CD14-positive monocyte (primary cell): Measurements from ENCODE around the gene PDP2. TPM values are rescaled to one million over a fixed set of nuclear protein-coding genes. Genes with fewer than 3 reads are reported as not detected.
A peak's percentile ranks its signal among the peaks of the same experiment; 100 is the strongest.

ENCODE experiments used
- DNase-seq, 3 donors: peaks; one replicate each; pipeline ENCODE4 v3.0.0-alpha.2; 2011 to 2022
- H2AFZ ChIP-seq: 2 replicates; pipeline ENCODE4 v1.6.0; 2012; ENCODE audit warnings: mild to moderate bottlenecking, low read depth, low read length, inconsistent platforms; ENCODE audit not compliant: insufficient read depth, poor library complexity, severe bottlenecking
- H3K27ac ChIP-seq, 2 donors: 1 replicate in 1 of 2; 2 replicates in 1 of 2; pipeline ENCODE4 v1.5.1; 2012 to 2013; ENCODE audit warnings: low read length in 2 of 2, control low read depth in 1 of 2, inconsistent platforms in 1 of 2, low read depth in 1 of 2, mild to moderate bottlenecking in 1 of 2
- H3K27me3 ChIP-seq, 2 donors: one replicate each; pipeline versions ENCODE4 v1.6.0 to v1.6.1; 2011 to 2013; ENCODE audit warnings: low read length in 2 of 2; ENCODE audit not compliant: control insufficient read depth in 2 of 2, insufficient read depth in 2 of 2
- H3K36me3 ChIP-seq, 2 donors: replicated peaks in 1 of 2; 1 replicate in 1 of 2; 2 replicates in 1 of 2; pipeline versions ENCODE4 v1.5.1 to v1.6.1; 2012 to 2013; ENCODE audit warnings: low read length in 2 of 2, control low read depth in 1 of 2, inconsistent platforms in 1 of 2, mild to moderate bottlenecking in 1 of 2; ENCODE audit not compliant: insufficient read depth in 2 of 2, control insufficient read depth in 1 of 2
- H3K4me1 ChIP-seq, 2 donors: 1 replicate in 1 of 2; 2 replicates in 1 of 2; pipeline versions ENCODE4 v1.5.1 to v1.6.1; 2012 to 2013; ENCODE audit warnings: low read length in 2 of 2, control low read depth in 1 of 2, inconsistent platforms in 1 of 2, mild to moderate bottlenecking in 1 of 2, moderate library complexity in 1 of 2; ENCODE audit not compliant: insufficient read depth in 2 of 2, control insufficient read depth in 1 of 2
- H3K4me2 ChIP-seq: replicated peaks from 2 replicates; pipeline ENCODE3; 2012; ENCODE audit warnings: low read length, moderate library complexity, mild to moderate bottlenecking; ENCODE audit not compliant: poor library complexity, severe bottlenecking; ENCODE audit errors: extremely low read depth
- H3K4me3 ChIP-seq, 3 experiments: fragments of 200-600 bp in 1 of 3; sonication (generic) in 1 of 3; replicated peaks in 1 of 3; 1 replicate in 2 of 3; 2 replicates in 1 of 3; pipeline ENCODE4 v1.5.1; 2011 to 2013; ENCODE audit warnings: low read length in 3 of 3, mild to moderate bottlenecking in 3 of 3, control low read depth in 2 of 3, low read depth in 2 of 3, inconsistent platforms in 1 of 3, moderate library complexity in 1 of 3
- H3K79me2 ChIP-seq: 2 replicates; pipeline ENCODE4 v1.6.0; 2012; ENCODE audit warnings: mild to moderate bottlenecking, control low read depth, inconsistent platforms, low read length, moderate library complexity; ENCODE audit not compliant: insufficient read depth
- H3K9ac ChIP-seq: 2 replicates; pipeline ENCODE4 v1.6.0; 2017; ENCODE audit warnings: low read length, mild to moderate bottlenecking; ENCODE audit not compliant: insufficient read depth, poor library complexity, severe bottlenecking
- H3K9me3 ChIP-seq, 2 donors: replicated peaks in 1 of 2; 1 replicate in 1 of 2; 2 replicates in 1 of 2; pipeline versions ENCODE4 v1.5.1 to v1.6.1; 2012 to 2013; ENCODE audit warnings: low read length in 2 of 2, control low read depth in 1 of 2; ENCODE audit not compliant: control insufficient read depth in 1 of 2, insufficient read depth in 1 of 2
- H4K20me1 ChIP-seq: 2 replicates; pipeline ENCODE4 v1.6.0; 2012; ENCODE audit warnings: mild to moderate bottlenecking, low read length, control low read depth, moderate library complexity; ENCODE audit not compliant: insufficient read depth
- H3K27ac Mint-ChIP-seq, 7 donors: one replicate each; pipeline ENCODE4 v1.8.0; 2020; ENCODE audit warnings: mild to moderate bottlenecking in 7 of 7, mixed read lengths in 7 of 7, moderate library complexity in 6 of 7, inconsistent platforms in 2 of 7
- H3K27me3 Mint-ChIP-seq, 3 donors: one replicate each; pipeline ENCODE4 v1.8.0; 2021 to 2022; ENCODE audit warnings: low read depth in 3 of 3, mild to moderate bottlenecking in 3 of 3, mixed read lengths in 3 of 3, moderate library complexity in 3 of 3, inconsistent platforms in 1 of 3
- H3K36me3 Mint-ChIP-seq, 2 donors: one replicate each; pipeline ENCODE4 v1.8.0; 2020; ENCODE audit warnings: mixed read lengths in 2 of 2, inconsistent platforms in 1 of 2, mild to moderate bottlenecking in 1 of 2
- H3K4me1 Mint-ChIP-seq: one replicate; pipeline ENCODE4 v1.8.0; 2020; ENCODE audit warnings: mild to moderate bottlenecking, mixed read lengths
- H3K4me3 Mint-ChIP-seq, 2 donors: one replicate each; pipeline ENCODE4 v1.8.0; 2020; ENCODE audit warnings: mild to moderate bottlenecking in 2 of 2, mixed read lengths in 2 of 2, moderate library complexity in 1 of 2
- H3K9me3 Mint-ChIP-seq, 7 donors: one replicate each; pipeline ENCODE4 v1.8.0; 2020 to 2022; ENCODE audit warnings: mixed read lengths in 7 of 7, mild to moderate bottlenecking in 6 of 7, moderate library complexity in 6 of 7, inconsistent platforms in 2 of 7
- WGBS: methylation state at CpG from one replicate; pipeline ENCODE4 v1.1.5; 2013; ENCODE audit warnings: missing lambda C conversion rate; ENCODE audit not compliant: insufficient coverage; 5-methylcytosine and 5-hydroxymethylcytosine counted together
- intact Hi-C, 2 donors: fragments of 100-400 bp; cut with micrococcal nuclease; formaldehyde crosslinking; loops; one replicate each; pipeline versions ENCODE4 v1.15.0 to v1.15.1; 2023
- polyA plus RNA-seq, 3 donors: library from polyadenylated mRNA; depleted of rRNA in 1 of 3; unstranded in 2 of 3; stranded (reverse) in 1 of 3; fragments of 300-500 nt in 2 of 3; fragments of >200 nt in 1 of 3; fragmentation: Illumina TruSeq in 2 of 3; gene quantifications; 1 replicate in 2 of 3; 2 replicates in 1 of 3; pipeline ENCODE4 v1.2.3, GENCODE V29; 2012 to 2021
- TF ChIP-seq, protein P1 (sequence below): fragments of 200-600 bp; IDR thresholded peaks from one replicate; pipeline ENCODE4 v1.8.0; 2022; ENCODE audit warnings: antibody characterized with exemption, mild to moderate bottlenecking

PDP2 gene
- polyA plus RNA-seq, 3 donors, result 1.1 TPM; not detected in 2

DNA sequence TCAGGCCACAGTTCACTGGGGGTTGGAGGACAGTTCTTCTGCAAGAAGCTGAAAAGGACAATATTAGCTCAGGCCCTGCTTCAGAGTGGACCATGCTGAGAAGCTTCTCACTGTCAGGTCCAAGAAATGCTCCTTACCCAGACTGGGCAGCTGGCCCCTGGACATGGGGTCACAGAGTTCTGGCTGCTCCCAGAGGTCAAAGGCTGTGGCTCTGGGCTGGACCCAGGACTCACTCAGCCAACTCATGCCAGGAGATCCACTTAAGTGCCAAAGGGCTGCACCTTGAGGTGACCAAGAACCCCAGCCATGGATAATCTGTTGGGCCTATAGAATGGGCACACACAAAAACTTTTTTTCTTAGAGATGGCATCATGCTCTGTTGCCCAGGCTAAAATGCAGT, 59.1 kb downstream of the PDP2 start:
- H3K4me2 ChIP-seq, result no peak overlapping the region
- no peak overlapping the region for H2AFZ ChIP-seq
- TF ChIP-seq, protein P1, sequence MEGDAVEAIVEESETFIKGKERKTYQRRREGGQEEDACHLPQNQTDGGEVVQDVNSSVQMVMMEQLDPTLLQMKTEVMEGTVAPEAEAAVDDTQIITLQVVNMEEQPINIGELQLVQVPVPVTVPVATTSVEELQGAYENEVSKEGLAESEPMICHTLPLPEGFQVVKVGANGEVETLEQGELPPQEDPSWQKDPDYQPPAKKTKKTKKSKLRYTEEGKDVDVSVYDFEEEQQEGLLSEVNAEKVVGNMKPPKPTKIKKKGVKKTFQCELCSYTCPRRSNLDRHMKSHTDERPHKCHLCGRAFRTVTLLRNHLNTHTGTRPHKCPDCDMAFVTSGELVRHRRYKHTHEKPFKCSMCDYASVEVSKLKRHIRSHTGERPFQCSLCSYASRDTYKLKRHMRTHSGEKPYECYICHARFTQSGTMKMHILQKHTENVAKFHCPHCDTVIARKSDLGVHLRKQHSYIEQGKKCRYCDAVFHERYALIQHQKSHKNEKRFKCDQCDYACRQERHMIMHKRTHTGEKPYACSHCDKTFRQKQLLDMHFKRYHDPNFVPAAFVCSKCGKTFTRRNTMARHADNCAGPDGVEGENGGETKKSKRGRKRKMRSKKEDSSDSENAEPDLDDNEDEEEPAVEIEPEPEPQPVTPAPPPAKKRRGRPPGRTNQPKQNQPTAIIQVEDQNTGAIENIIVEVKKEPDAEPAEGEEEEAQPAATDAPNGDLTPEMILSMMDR, result no peak
- H3K9me3 ChIP-seq, result no peaks in the 10 kb centered on the region
- Mint-ChIP-seq H3K27me3 (peaks cover 0 to 2% (median 0%) of the 10 kb centered on the region in 3 donors), H3K9me3 (peaks cover 0 to 2% (median 0%) of the 10 kb centered on the region in 7 donors), H3K4me1 (peaks cover 29% of the 10 kb centered on the region), H3K36me3 (peaks cover 67 to 76% of the 10 kb centered on the region in 2 donors), H3K27ac (no peak overlapping the region), H3K4me3 (no peak overlapping the region)
- H3K79me2 ChIP-seq, result peaks cover 37% of the 10 kb centered on the region
- peaks cover 65 to 71% of the 10 kb centered on the region in 2 donors for H3K36me3 ChIP-seq
- peaks cover 16 to 21% of the 10 kb centered on the region in 2 donors for H3K4me1 ChIP-seq
- intact Hi-C loops, result no loop called here
- peaks cover 76% of the 10 kb centered on the region for H4K20me1 ChIP-seq
- H3K4me3 ChIP-seq, result no peak overlapping the region
- no peak for DNase-seq
- H3K27ac ChIP-seq, result peak overlapping the region in 1 of 2 donors; percentile 5
- H3K9ac ChIP-seq, result no peak overlapping the region
- no peaks in the 10 kb centered on the region for H3K27me3 ChIP-seq

DNA sequence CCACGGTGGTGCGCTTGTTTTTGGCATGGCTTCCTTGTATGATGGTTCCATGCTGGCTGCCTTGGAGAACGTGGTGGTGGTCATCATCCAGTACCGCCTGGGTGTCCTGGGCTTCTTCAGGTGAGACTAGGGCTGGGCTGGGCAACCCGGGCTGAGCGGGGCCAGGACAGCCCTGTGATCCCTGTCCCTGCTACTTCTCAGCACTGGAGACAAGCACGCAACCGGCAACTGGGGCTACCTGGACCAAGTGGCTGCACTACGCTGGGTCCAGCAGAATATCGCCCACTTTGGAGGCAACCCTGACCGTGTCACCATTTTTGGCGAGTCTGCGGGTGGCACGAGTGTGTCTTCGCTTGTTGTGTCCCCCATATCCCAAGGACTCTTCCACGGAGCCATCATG, 59.9 kb downstream of the PDP2 start:
- H3K4me2 ChIP-seq, result no peak overlapping the region
- DNase-seq, result no peak
- Mint-ChIP-seq H3K36me3 (peaks cover 67 to 76% of the 10 kb centered on the region in 2 donors), H3K4me3 (no peak overlapping the region), H3K4me1 (peaks cover 26% of the 10 kb centered on the region), H3K27me3 (peaks cover 0 to 2% (median 0%) of the 10 kb centered on the region in 3 donors), H3K9me3 (peaks cover 0 to 2% (median 0%) of the 10 kb centered on the region in 7 donors), H3K27ac (peak overlapping the region in 1 of 7 donors; percentile 8)
- H3K36me3 ChIP-seq, result peaks cover 65 to 71% of the 10 kb centered on the region in 2 donors
- no peak overlapping the region for H3K4me3 ChIP-seq
- H4K20me1 ChIP-seq, result peaks cover 73% of the 10 kb centered on the region
- no peak overlapping the region for H2AFZ ChIP-seq
- WGBS, result 98% methylated on average over 16 of the region's 16 CpGs
- TF ChIP-seq, protein P1, result no peak
- H3K9me3 ChIP-seq, result no peaks in the 10 kb centered on the region
- H3K27me3 ChIP-seq, result no peaks in the 10 kb centered on the region
- no peak overlapping the region for H3K9ac ChIP-seq
- no peak overlapping the region for H3K27ac ChIP-seq
- intact Hi-C loops, result no loop called here
- peaks cover 28% of the 10 kb centered on the region for H3K79me2 ChIP-seq
- peaks cover 14 to 17% of the 10 kb centered on the region in 2 donors for H3K4me1 ChIP-seq

Other genes starting within 250 kb of the PDP2 start
- 10 to 100 TPM in 1 of 3 donors, under 1 TPM in 2; 0.41 to 21.2 (median 0.45) TPM for gene CMTM4, start 183.8 kb upstream of the PDP2 start, polyA plus RNA-seq
- 100 to 1,000 TPM in 1 of 3 donors, 10 to 100 TPM in 2; 14.9 to 125 (median 23.9) TPM for gene DYNC1LI2, start 128.9 kb upstream of the PDP2 start, polyA plus RNA-seq
- gene TERB1, start 78.9 kb upstream of the PDP2 start, polyA plus RNA-seq, result not detected
- 10 to 100 TPM; 10.8 to 18.6 (median 16.8) TPM for gene NAE1, start 49.5 kb upstream of the PDP2 start, polyA plus RNA-seq
- gene CA7, start 36.1 kb upstream of the PDP2 start, polyA plus RNA-seq, result not detected
- not detected for gene CDH16, start 38.4 kb downstream of the PDP2 start, polyA plus RNA-seq
- gene RRAD, start 45.0 kb downstream of the PDP2 start, polyA plus RNA-seq, result 1 to 10 TPM in 1 of 3 donors, under 1 TPM in 2; 0.42 to 1.9 (median 0.55) TPM
- gene CIAO2B, start 53.9 kb downstream of the PDP2 start, polyA plus RNA-seq, result 100 to 1,000 TPM; 121 to 140 (median 132) TPM
- 10 to 100 TPM; 14.0 to 29.0 (median 23.2) TPM for gene CES2, start 55.0 kb downstream of the PDP2 start, polyA plus RNA-seq
- gene CES3, start 80.8 kb downstream of the PDP2 start, polyA plus RNA-seq, result under 1 TPM in 1 of 3 donors, not detected in 2; 0.48 TPM
- gene CES4A, start 108.1 kb downstream of the PDP2 start, polyA plus RNA-seq, result 10 to 100 TPM in 1 of 3 donors, 1 to 10 TPM in 2; 3.3 to 47.6 (median 4.1) TPM
- 10 to 100 TPM; 28.3 to 45.4 (median 29.5) TPM for gene CBFB, start 148.6 kb downstream of the PDP2 start, polyA plus RNA-seq
- gene PHAF1, start 229.4 kb downstream of the PDP2 start, polyA plus RNA-seq, result 10 to 100 TPM; 18.8 to 68.2 (median 26.5) TPM